WTC11 (cell line): ENCODE results near the gene LUC7L3. TPM values are rescaled to one million over a fixed set of nuclear protein-coding genes. Genes with fewer than 3 reads are reported as not detected.

Experiments
- E2F1 ChIP-seq: sonication (generic); formaldehyde crosslinking; IDR thresholded peaks from 2 replicates; pipeline ENCODE4 v1.8.0; 2022; ENCODE audit warnings: mild to moderate bottlenecking, missing genetic modification reagents
- E2F4 ChIP-seq: sonication (generic); formaldehyde crosslinking; IDR thresholded peaks from 2 replicates; pipeline ENCODE4 v1.8.1; 2022; ENCODE audit warnings: low read depth, mild to moderate bottlenecking, moderate library complexity, missing genetic modification reagents, borderline replicate concordance
- FOXK1 ChIP-seq: sonication (generic); formaldehyde crosslinking; IDR thresholded peaks from 2 replicates; pipeline ENCODE4 v1.8.0; 2022; ENCODE audit warnings: mild to moderate bottlenecking, moderate library complexity, missing genetic modification reagents
- MAX ChIP-seq: sonication (generic); formaldehyde crosslinking; IDR thresholded peaks from 2 replicates; pipeline ENCODE4 v1.8.0; 2022; ENCODE audit warnings: mild to moderate bottlenecking, missing genetic modification reagents
- NR3C1 ChIP-seq: sonication (generic); formaldehyde crosslinking; conservative IDR thresholded peaks from 2 replicates; pipeline ENCODE4 v1.8.1; 2023; ENCODE audit warnings: low read depth, mild to moderate bottlenecking, missing genetic modification reagents
- SOX15 ChIP-seq: fragments of 250-450 bp; sonication (Bioruptor Pico); IDR thresholded peaks from 2 replicates; pipeline ENCODE4 v1.9.0; 2021; ENCODE audit warnings: mild to moderate bottlenecking
- ZNF121 ChIP-seq: sonication (generic); formaldehyde crosslinking; IDR thresholded peaks from 2 replicates; pipeline ENCODE4 v1.8.0; 2023; ENCODE audit warnings: missing genetic modification reagents
- ZNF317 ChIP-seq: sonication (generic); formaldehyde crosslinking; IDR thresholded peaks from 2 replicates; pipeline ENCODE4 v1.8.1; 2023; ENCODE audit warnings: low read depth, mild to moderate bottlenecking, moderate library complexity, missing genetic modification reagents, borderline replicate concordance
- ZNF396 ChIP-seq: fragments of 250-450 bp; sonication (Bioruptor Pico); IDR thresholded peaks from 2 replicates; pipeline ENCODE4 v1.8.0; 2021; ENCODE audit warnings: mild to moderate bottlenecking, moderate library complexity, borderline replicate concordance
- ZNF425 ChIP-seq: fragments of 250-450 bp; sonication (Bioruptor Pico); conservative IDR thresholded peaks from 2 replicates; pipeline ENCODE4 v1.9.0; 2021; ENCODE audit warnings: mild to moderate bottlenecking
- ZNF671 ChIP-seq: fragments of 250-450 bp; sonication (Bioruptor Pico); IDR thresholded peaks from 2 replicates; pipeline ENCODE4 v1.8.0; 2021; ENCODE audit warnings: mild to moderate bottlenecking
- total RNA-seq: library from RNA; stranded (reverse); gene quantifications from 3 replicates; pipeline ENCODE4 v1.2.3, GENCODE V29; 2021
- TF ChIP-seq, protein P1 (sequence below): sonication (generic); formaldehyde crosslinking; IDR thresholded peaks from 2 replicates; pipeline ENCODE4 v1.8.1; 2022; ENCODE audit warnings: mild to moderate bottlenecking, missing genetic modification reagents, moderate library complexity, borderline replicate concordance
- TF ChIP-seq, protein P2 (sequence below): sonication (generic); formaldehyde crosslinking; IDR thresholded peaks from 2 replicates; pipeline ENCODE4 v1.8.1; 2023; ENCODE audit warnings: mild to moderate bottlenecking, missing genetic modification reagents
- TF ChIP-seq, protein P3 (sequence below): sonication (generic); formaldehyde crosslinking; IDR thresholded peaks from 2 replicates; pipeline ENCODE4 v1.8.0; 2022; ENCODE audit warnings: mild to moderate bottlenecking, missing genetic modification reagents

The LUC7L3 gene
- total RNA-seq, 1 experiment from 2014 or later, result 190 TPM

GRCh38 chr17:50707289-50708049 is 11.9 kb upstream of the LUC7L3 start, which contains the start of gene ANKRD40 (continued):
- TF ChIP-seq, protein P1, sequence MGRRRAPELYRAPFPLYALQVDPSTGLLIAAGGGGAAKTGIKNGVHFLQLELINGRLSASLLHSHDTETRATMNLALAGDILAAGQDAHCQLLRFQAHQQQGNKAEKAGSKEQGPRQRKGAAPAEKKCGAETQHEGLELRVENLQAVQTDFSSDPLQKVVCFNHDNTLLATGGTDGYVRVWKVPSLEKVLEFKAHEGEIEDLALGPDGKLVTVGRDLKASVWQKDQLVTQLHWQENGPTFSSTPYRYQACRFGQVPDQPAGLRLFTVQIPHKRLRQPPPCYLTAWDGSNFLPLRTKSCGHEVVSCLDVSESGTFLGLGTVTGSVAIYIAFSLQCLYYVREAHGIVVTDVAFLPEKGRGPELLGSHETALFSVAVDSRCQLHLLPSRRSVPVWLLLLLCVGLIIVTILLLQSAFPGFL (CRISPR knock-in tag), result no peak
- no peak for TF ChIP-seq NR3C1 (CRISPR knock-in tag)
- no peak for TF ChIP-seq SOX15
- peak; percentile 68; the same call in 1 of the 2 replicates for TF ChIP-seq MAX
- TF ChIP-seq, protein P2, sequence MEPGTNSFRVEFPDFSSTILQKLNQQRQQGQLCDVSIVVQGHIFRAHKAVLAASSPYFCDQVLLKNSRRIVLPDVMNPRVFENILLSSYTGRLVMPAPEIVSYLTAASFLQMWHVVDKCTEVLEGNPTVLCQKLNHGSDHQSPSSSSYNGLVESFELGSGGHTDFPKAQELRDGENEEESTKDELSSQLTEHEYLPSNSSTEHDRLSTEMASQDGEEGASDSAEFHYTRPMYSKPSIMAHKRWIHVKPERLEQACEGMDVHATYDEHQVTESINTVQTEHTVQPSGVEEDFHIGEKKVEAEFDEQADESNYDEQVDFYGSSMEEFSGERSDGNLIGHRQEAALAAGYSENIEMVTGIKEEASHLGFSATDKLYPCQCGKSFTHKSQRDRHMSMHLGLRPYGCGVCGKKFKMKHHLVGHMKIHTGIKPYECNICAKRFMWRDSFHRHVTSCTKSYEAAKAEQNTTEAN (CRISPR knock-in tag), result 0 out of 2 replicates have a peak, but pooled peaks have one; percentile 58
- no peak for TF ChIP-seq ZNF396 (CRISPR knock-in tag)
- peak; percentile 43; the same call in 1 of the 2 replicates for TF ChIP-seq ZNF121
- no peak for TF ChIP-seq ZNF317
- TF ChIP-seq E2F4, result no peak
- TF ChIP-seq E2F1 (CRISPR knock-in tag), result no peak
- TF ChIP-seq FOXK1, result no peak
- TF ChIP-seq ZNF671 (CRISPR knock-in tag), result no peak
- TF ChIP-seq, protein P3, sequence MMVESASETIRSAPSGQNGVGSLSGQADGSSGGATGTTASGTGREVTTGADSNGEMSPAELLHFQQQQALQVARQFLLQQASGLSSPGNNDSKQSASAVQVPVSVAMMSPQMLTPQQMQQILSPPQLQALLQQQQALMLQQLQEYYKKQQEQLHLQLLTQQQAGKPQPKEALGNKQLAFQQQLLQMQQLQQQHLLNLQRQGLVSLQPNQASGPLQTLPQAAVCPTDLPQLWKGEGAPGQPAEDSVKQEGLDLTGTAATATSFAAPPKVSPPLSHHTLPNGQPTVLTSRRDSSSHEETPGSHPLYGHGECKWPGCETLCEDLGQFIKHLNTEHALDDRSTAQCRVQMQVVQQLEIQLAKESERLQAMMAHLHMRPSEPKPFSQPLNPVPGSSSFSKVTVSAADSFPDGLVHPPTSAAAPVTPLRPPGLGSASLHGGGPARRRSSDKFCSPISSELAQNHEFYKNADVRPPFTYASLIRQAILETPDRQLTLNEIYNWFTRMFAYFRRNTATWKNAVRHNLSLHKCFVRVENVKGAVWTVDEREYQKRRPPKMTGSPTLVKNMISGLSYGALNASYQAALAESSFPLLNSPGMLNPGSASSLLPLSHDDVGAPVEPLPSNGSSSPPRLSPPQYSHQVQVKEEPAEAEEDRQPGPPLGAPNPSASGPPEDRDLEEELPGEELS, result peak; percentile 74; the same call in 1 of the 2 replicates
- no peak for TF ChIP-seq ZNF425 (CRISPR knock-in tag)
